Measurements from ENCODE around the gene CYP39A1. TPM values are rescaled to one million over a fixed set of nuclear protein-coding genes. Genes with fewer than 3 reads are reported as not detected.

CYP39A1 gene
- total RNA-seq, 4 donors from 2014 or later = 3.3 to 12.1 (median 5.6) TPM

- Histone ChIP-seq H3K9me3 (peaks cover 0 to 6% (median 0%) of the 10 kb centered on the region in 4 donors), H3K27me3 (no peaks in the 10 kb centered on the region), H3K27ac (no peak overlapping the region), H3K4me3 (no peak overlapping the region), H3K36me3 (no peaks in the 10 kb centered on the region), H3K4me1 (no peaks in the 10 kb centered on the region)
- TF ChIP-seq EP300 (IDR thresholded peaks at IDR 0.05) (no peak), CTCF (IDR thresholded peaks at IDR 0.05) (no peak), POLR2A (IDR thresholded peaks at IDR 0.05) (no peak)
- 89 to 91% methylated on average over 3 of the region's 3 CpGs for WGBS, 2 donors
- no peak for DNase-seq (ENCODE audit: low spot score in 2 of 2)
Observed at GRCh38 chr6:46689657-46690056, 37.0 kb upstream of the CYP39A1 start.

GRCh38 chr6:46688966-46689335, 36.3 kb upstream of the CYP39A1 start:
- Histone ChIP-seq H3K36me3 (no peaks in the 10 kb centered on the region), H3K27me3 (no peaks in the 10 kb centered on the region), H3K4me1 (no peaks in the 10 kb centered on the region), H3K9me3 (peaks cover 0 to 6% (median 0%) of the 10 kb centered on the region in 4 donors), H3K27ac (no peak overlapping the region), H3K4me3 (no peak overlapping the region)
- TF ChIP-seq CTCF (IDR thresholded peaks at IDR 0.05) (no peak), EP300 (IDR thresholded peaks at IDR 0.05) (no peak)
- 93 to 96% methylated on average over 12 to 13 of the region's 13 CpGs for WGBS, 2 donors
- DNase-seq (ENCODE audit: low spot score in 2 of 2) = no peak

- Histone ChIP-seq H3K9me3 (peaks cover 0 to 6% (median 0%) of the 10 kb centered on the region in 4 donors), H3K4me3 (no peak overlapping the region), H3K27me3 (no peaks in the 10 kb centered on the region), H3K27ac (no peak overlapping the region), H3K4me1 (no peaks in the 10 kb centered on the region), H3K36me3 (no peaks in the 10 kb centered on the region)
- DNase-seq (ENCODE audit: low spot score in 2 of 2) = no peak
- WGBS, 2 donors = 92 to 97% methylated on average over 41 to 74 of the region's 85 CpGs
- TF ChIP-seq POLR2A (IDR thresholded peaks at IDR 0.05) (no peak), EP300 (IDR thresholded peaks at IDR 0.05) (no peak), CTCF (IDR thresholded peaks at IDR 0.05) (no peak)
Observed at GRCh38 chr6:46688117-46688965, 35.7 kb upstream of the CYP39A1 start.

- H3K27ac ChIP-seq = no peak within 1 kb of the TSS
- no peak for DNase-seq (ENCODE audit: low spot score in 2 of 2)
- no peak within 1 kb of the TSS for H3K4me3 ChIP-seq
- H3K4me1 ChIP-seq = no peaks in the 10 kb centered on the region
- peaks cover 0 to 2% (median 0%) of the 10 kb centered on the region in 3 donors for H3K36me3 ChIP-seq
- no peaks in the 10 kb centered on the region for H3K27me3 ChIP-seq
- peaks cover 0 to 6% (median 0%) of the 10 kb centered on the region in 4 donors for H3K9me3 ChIP-seq
- no peak for TF ChIP-seq EP300 (IDR thresholded peaks at IDR 0.05)
- TF ChIP-seq CTCF (IDR thresholded peaks at IDR 0.05) = no peak
- no peak for TF ChIP-seq POLR2A (IDR thresholded peaks at IDR 0.05)
- WGBS, 2 donors = 93 to 96% methylated on average over 40 to 41 of the region's 41 CpGs
Observed at GRCh38 chr6:46687619-46688097, 35.0 kb upstream of the CYP39A1 start, which contains the start of gene TDRD6. Gene TDRD6, plus strand, starts transcription at chr6:46687885. Its CDS starts 244 bp downstream, at chr6:46688129.

GRCh38 chr6:46684771-46685170, 32.2 kb upstream of the CYP39A1 start:
- peaks cover 0 to 6% (median 0%) of the 10 kb centered on the region in 4 donors for H3K9me3 ChIP-seq
- TF ChIP-seq EP300 (IDR thresholded peaks at IDR 0.05) (no peak), CTCF (IDR thresholded peaks at IDR 0.05) (no peak), POLR2A (IDR thresholded peaks at IDR 0.05) (no peak)
- no peaks in the 10 kb centered on the region for H3K4me1 ChIP-seq
- no peaks in the 10 kb centered on the region for H3K27me3 ChIP-seq
- 77 to 83% methylated on average over 4 of the region's 4 CpGs for WGBS, 2 donors
- H3K4me3 ChIP-seq = no peak overlapping the region
- DNase-seq (ENCODE audit: low spot score in 2 of 2) = no peak
- peaks cover 0 to 7% (median 0%) of the 10 kb centered on the region in 3 donors for H3K36me3 ChIP-seq
- no peak overlapping the region for H3K27ac ChIP-seq
